ENCODE results near the gene DCUN1D2. TPM values are rescaled to one million over a fixed set of nuclear protein-coding genes. Genes with fewer than 3 reads are reported as not detected.

The DCUN1D2 gene
- total and polyA plus RNA-seq, 7 experiments from 2014 or later, result 6.8 to 31.9 (median 23.1) TPM

DNA sequence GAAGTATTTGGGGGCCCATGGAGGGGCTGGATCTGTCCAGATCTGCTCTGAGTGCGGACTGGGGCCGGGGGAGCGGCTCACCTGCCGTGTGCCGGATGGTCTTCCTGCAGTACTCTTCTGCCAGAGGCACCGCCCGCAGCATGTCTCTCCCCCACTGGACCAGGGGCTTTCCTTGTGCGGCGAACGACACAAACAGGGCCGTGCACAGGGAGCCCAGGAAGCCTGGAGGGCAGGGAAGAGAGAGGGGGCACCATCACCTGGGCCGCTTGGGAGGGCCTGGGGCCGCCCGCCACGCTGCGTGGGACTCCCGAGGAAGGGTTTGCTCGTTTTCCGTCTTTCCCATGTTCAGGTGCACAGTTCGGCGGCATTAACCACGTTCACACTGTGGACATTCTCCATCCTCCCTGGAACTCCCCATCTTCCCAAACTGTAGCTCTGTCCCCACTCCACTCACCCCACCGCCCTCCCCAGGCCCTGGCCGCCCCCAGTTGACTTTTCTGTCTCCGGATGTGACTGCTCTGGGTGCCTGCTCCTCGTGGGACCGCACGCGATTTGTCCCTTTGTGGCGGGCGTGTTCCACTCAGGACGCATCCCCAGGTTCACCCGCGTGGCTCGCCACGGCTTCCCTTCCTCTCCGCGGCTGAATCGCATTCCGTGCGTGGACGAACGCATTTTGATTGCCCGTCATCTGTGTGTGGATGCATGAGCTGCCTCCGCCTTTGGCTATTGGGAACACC lies 61.5 kb downstream of the DCUN1D2 start:
- H3K36me3 Mint-ChIP-seq, result peaks cover 0 to 6% (median 0%) of the 10 kb centered on the region in 5 donors

GRCh38 chr13:113428469-113428865 lies 62.0 kb downstream of the DCUN1D2 start:
- no peaks in the 10 kb centered on the region for H3K4me1 ChIP-seq (ENCODE audit: control insufficient read depth in 2 of 2, insufficient read depth in 2 of 2, low read length in 2 of 2)
- POLR2A ChIA-PET, result no interaction called here
- H3K27me3 Mint-ChIP-seq, result no peaks in the 10 kb centered on the region
- H3K9me3 ChIP-seq (ENCODE audit: control insufficient read depth in 2 of 3, low read length in 3 of 3), result no peaks in the 10 kb centered on the region
- no peak overlapping the region for H3K27ac ChIP-seq (ENCODE audit: low read depth, low read length)
- peaks cover 0 to 6% (median 0%) of the 10 kb centered on the region in 5 donors for H3K36me3 Mint-ChIP-seq
- H3K4me3 Mint-ChIP-seq, result no peak overlapping the region
- no peaks in the 10 kb centered on the region for H3K4me1 Mint-ChIP-seq
- H3K27ac Mint-ChIP-seq, result no peak overlapping the region
- no peaks in the 10 kb centered on the region for H3K27me3 ChIP-seq (ENCODE audit: control insufficient read depth in 2 of 2, insufficient read depth in 2 of 2, low read length in 2 of 2)
- H3K36me3 ChIP-seq (ENCODE audit: control insufficient read depth in 2 of 3, insufficient read depth in 3 of 3, low read length in 3 of 3), result no peaks in the 10 kb centered on the region
- no peaks in the 10 kb centered on the region for H3K9me3 Mint-ChIP-seq
- no peak overlapping the region for H3K4me3 ChIP-seq (ENCODE audit: low read length)
- DNase-seq (no peak), ATAC-seq (no peak)
- intact Hi-C loops (cut with micrococcal nuclease), result no loop called here
- CTCF ChIA-PET, result no interaction called here

More for the DNA sequence above, 61.5 kb downstream of the DCUN1D2 start:
- H3K4me1 ChIP-seq (ENCODE audit: control insufficient read depth in 2 of 2, insufficient read depth in 2 of 2, low read length in 2 of 2), result no peaks in the 10 kb centered on the region
- H3K27ac Mint-ChIP-seq, result no peak overlapping the region
- ChIA-PET POLR2A (no interaction called here), CTCF (no interaction called here)
- H3K27me3 ChIP-seq (ENCODE audit: control insufficient read depth in 2 of 2, insufficient read depth in 2 of 2, low read length in 2 of 2), result no peaks in the 10 kb centered on the region
- no peaks in the 10 kb centered on the region for H3K9me3 Mint-ChIP-seq
- ATAC-seq (no peak), DNase-seq (no peak)
- no peak overlapping the region for H3K27ac ChIP-seq (ENCODE audit: low read depth, low read length)
- H3K9me3 ChIP-seq (ENCODE audit: control insufficient read depth in 2 of 3, low read length in 3 of 3), result no peaks in the 10 kb centered on the region
- intact Hi-C loops (cut with micrococcal nuclease), result no loop called here
- no peaks in the 10 kb centered on the region for H3K36me3 ChIP-seq (ENCODE audit: control insufficient read depth in 2 of 3, insufficient read depth in 3 of 3, low read length in 3 of 3)
- no peak overlapping the region for H3K4me3 ChIP-seq (ENCODE audit: low read length)
- no peaks in the 10 kb centered on the region for H3K27me3 Mint-ChIP-seq
- no peaks in the 10 kb centered on the region for H3K4me1 Mint-ChIP-seq
- H3K4me3 Mint-ChIP-seq, result no peak overlapping the region

DNA sequence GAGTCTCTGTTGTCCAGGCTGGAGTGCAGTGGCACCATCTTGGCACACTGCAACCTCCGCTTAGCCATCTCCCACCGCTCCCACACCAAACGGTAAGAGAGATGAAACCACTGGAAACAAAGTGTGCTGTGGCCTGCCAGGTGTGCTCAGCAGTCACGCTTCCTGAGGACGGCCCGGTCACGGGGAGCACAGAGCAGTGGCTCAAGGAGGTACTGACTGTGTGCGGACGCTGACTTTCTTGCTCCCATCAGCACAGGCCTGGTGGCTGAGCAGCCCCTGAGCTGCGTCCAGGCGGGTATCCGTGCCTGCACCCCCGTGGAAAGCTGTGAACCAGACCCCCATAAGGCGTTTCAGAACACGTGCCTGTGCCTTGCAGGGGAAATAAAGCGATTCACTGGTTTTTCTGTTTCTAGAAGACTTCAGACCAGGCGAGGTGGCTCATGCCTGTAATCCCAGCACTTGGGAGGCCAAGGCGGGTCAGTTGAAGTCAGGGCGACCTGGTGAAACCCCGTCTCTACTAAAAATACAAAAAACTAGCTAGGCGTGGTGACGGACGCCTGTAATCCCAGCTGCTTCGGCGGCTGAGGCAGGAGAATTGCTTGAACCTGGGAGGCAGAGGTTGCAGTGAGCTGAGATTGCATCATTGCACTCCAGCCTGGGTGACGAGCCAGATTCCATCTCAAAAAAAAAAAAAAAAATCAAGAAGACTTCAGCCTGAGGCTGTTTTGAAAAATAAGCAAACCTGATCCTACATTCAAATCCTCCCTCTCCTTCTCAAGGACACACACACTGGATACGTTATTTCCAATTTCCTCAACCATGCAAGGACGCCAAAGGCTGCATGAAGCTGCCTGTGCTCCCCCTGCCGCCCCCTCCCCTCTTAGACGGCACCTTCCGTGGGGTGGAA lies 62.7 kb downstream of the DCUN1D2 start:
- intact Hi-C loops (cut with micrococcal nuclease), result no loop called here
- ATAC-seq, result no peak
- Histone ChIP-seq H3K27me3 (ENCODE audit: control insufficient read depth in 2 of 2, insufficient read depth in 2 of 2, low read length in 2 of 2) (no peaks in the 10 kb centered on the region), H3K4me1 (ENCODE audit: control insufficient read depth in 2 of 2, insufficient read depth in 2 of 2, low read length in 2 of 2) (no peaks in the 10 kb centered on the region), H3K36me3 (ENCODE audit: control insufficient read depth in 2 of 3, insufficient read depth in 3 of 3, low read length in 3 of 3) (no peaks in the 10 kb centered on the region), H3K4me3 (ENCODE audit: low read length) (no peak overlapping the region), H3K27ac (ENCODE audit: low read depth, low read length) (no peak overlapping the region), H3K9me3 (ENCODE audit: control insufficient read depth in 2 of 3, low read length in 3 of 3) (no peaks in the 10 kb centered on the region)
- H3K4me1 Mint-ChIP-seq, result no peaks in the 10 kb centered on the region
- DNase-seq, result no peak
- CTCF ChIA-PET, result no interaction called here
- H3K27ac Mint-ChIP-seq, result no peak overlapping the region
- no peak overlapping the region for H3K4me3 Mint-ChIP-seq
- POLR2A ChIA-PET, result no interaction called here
- H3K36me3 Mint-ChIP-seq, result peaks cover 0 to 6% (median 0%) of the 10 kb centered on the region in 5 donors
- H3K27me3 Mint-ChIP-seq, result no peaks in the 10 kb centered on the region
- H3K9me3 Mint-ChIP-seq, result no peaks in the 10 kb centered on the region

GRCh38 chr13:113426591-113426986 lies 63.9 kb downstream of the DCUN1D2 start:
- no peaks in the 10 kb centered on the region for H3K4me1 ChIP-seq (ENCODE audit: control insufficient read depth in 2 of 2, insufficient read depth in 2 of 2, low read length in 2 of 2)
- H3K27me3 ChIP-seq (ENCODE audit: control insufficient read depth in 2 of 2, insufficient read depth in 2 of 2, low read length in 2 of 2), result no peaks in the 10 kb centered on the region
- no peak overlapping the region for H3K27ac ChIP-seq (ENCODE audit: low read depth, low read length)
- no peaks in the 10 kb centered on the region for H3K9me3 ChIP-seq (ENCODE audit: control insufficient read depth in 2 of 3, low read length in 3 of 3)
- H3K36me3 ChIP-seq (ENCODE audit: control insufficient read depth in 2 of 3, insufficient read depth in 3 of 3, low read length in 3 of 3), result no peaks in the 10 kb centered on the region
- intact Hi-C loops (cut with micrococcal nuclease), result no loop called here
- Mint-ChIP-seq H3K36me3 (peaks cover 0 to 6% (median 0%) of the 10 kb centered on the region in 5 donors), H3K27me3 (peaks cover 0 to 5% (median 0%) of the 10 kb centered on the region in 5 donors), H3K9me3 (no peaks in the 10 kb centered on the region), H3K27ac (no peak overlapping the region), H3K4me1 (no peaks in the 10 kb centered on the region), H3K4me3 (no peak overlapping the region)
- ATAC-seq (no peak), DNase-seq (no peak)
- ChIA-PET POLR2A (no interaction called here), CTCF (no interaction called here)
- no peak overlapping the region for H3K4me3 ChIP-seq (ENCODE audit: low read length)

DNA sequence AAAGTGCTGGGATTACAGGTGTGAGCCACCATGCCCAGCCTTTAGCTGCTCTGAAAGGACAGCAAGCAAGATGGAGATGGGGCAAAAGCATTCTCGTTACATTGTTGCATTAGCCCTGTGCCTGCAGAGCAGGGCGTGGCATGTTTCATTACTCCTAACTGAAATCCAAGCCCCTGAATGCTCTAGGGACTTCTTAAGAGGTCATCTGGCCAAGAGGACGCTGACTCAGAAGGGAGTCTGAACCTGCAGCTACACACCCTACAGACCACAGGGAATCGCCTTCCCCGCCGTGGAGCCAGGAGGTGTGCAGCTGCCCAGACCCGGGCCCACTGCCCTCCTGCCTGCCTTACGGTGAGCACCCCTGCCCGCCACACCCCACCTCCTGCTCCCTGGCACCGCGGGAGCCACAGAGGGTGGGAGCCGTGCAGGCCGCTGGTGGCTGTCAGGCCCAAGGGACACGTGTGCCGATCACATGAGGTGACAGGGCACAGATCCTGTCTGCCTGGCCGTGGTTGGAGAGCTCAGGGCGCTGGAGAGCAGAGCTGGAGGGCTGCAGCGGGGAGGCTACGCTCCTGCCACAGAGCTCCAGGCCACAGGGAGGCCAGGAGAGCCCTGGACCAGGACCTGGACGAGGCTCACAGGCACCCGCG lies 64.4 kb downstream of the DCUN1D2 start:
- Mint-ChIP-seq H3K4me1 (no peaks in the 10 kb centered on the region), H3K27me3 (peaks cover 0 to 5% (median 0%) of the 10 kb centered on the region in 5 donors), H3K4me3 (no peak overlapping the region), H3K27ac (no peak overlapping the region), H3K36me3 (peaks cover 0 to 6% (median 0%) of the 10 kb centered on the region in 5 donors), H3K9me3 (no peaks in the 10 kb centered on the region)
- CTCF ChIA-PET, result no interaction called here
- intact Hi-C loops (cut with micrococcal nuclease), result no loop called here
- Histone ChIP-seq H3K4me1 (ENCODE audit: control insufficient read depth in 2 of 2, insufficient read depth in 2 of 2, low read length in 2 of 2) (no peaks in the 10 kb centered on the region), H3K9me3 (ENCODE audit: control insufficient read depth in 2 of 3, low read length in 3 of 3) (no peaks in the 10 kb centered on the region), H3K4me3 (ENCODE audit: low read length) (no peak overlapping the region), H3K36me3 (ENCODE audit: control insufficient read depth in 2 of 3, insufficient read depth in 3 of 3, low read length in 3 of 3) (no peaks in the 10 kb centered on the region), H3K27me3 (ENCODE audit: control insufficient read depth in 2 of 2, insufficient read depth in 2 of 2, low read length in 2 of 2) (no peaks in the 10 kb centered on the region), H3K27ac (ENCODE audit: low read depth, low read length) (no peak overlapping the region)
- DNase-seq (no peak), ATAC-seq (no peak)
- POLR2A ChIA-PET, result no interaction called here

DNA sequence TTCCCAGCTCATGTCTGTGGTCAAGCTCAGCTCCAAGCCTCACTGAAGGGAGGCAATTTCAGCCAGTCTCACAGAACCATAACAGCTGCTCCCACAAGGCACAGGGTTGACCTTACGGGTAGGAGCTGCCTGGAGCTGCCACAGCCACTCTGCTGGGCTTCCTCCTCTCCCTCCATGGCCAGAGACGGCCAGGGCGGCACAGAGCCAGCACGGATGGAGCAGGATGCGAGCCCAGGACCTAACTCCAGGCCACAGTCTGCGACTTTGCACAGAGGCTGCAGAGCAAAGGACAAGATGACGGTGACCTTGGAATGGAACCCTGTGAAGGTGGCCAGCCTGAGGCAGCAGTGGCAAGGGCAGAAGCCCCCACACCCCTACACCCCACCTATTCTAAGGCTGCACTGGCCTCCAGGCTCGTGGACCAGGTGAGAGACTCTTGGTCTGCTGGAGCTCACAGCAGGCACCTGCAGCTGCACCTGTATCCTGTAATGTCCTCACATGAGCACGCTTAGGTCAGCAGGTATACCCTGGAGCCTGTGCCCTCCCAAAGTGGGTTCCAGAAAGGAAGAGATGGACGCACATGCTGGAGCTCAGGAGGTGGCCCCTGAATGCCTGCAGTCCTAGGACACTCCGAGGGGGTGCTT lies 66.9 kb downstream of the DCUN1D2 start:
- H3K27ac ChIP-seq (ENCODE audit: low read depth, low read length), result no peak overlapping the region
- no peaks in the 10 kb centered on the region for H3K9me3 ChIP-seq (ENCODE audit: control insufficient read depth in 2 of 3, low read length in 3 of 3)
- no peaks in the 10 kb centered on the region for H3K36me3 ChIP-seq (ENCODE audit: control insufficient read depth in 2 of 3, insufficient read depth in 3 of 3, low read length in 3 of 3)
- peak; percentile 4 for ATAC-seq
- no peak overlapping the region for H3K4me3 Mint-ChIP-seq
- DNase-seq, result no peak
- no peaks in the 10 kb centered on the region for H3K27me3 ChIP-seq (ENCODE audit: control insufficient read depth in 2 of 2, insufficient read depth in 2 of 2, low read length in 2 of 2)
- POLR2A ChIA-PET, result no interaction called here
- peaks cover 0 to 20% (median 0%) of the 10 kb centered on the region in 5 donors for H3K27me3 Mint-ChIP-seq
- no peaks in the 10 kb centered on the region for H3K9me3 Mint-ChIP-seq
- no peak overlapping the region for H3K4me3 ChIP-seq (ENCODE audit: low read length)
- intact Hi-C loops (cut with micrococcal nuclease), result no loop called here
- H3K4me1 ChIP-seq (ENCODE audit: control insufficient read depth in 2 of 2, insufficient read depth in 2 of 2, low read length in 2 of 2), result no peaks in the 10 kb centered on the region
- CTCF ChIA-PET, result no interaction called here
- no peaks in the 10 kb centered on the region for H3K4me1 Mint-ChIP-seq
- H3K36me3 Mint-ChIP-seq, result peaks cover 0 to 6% (median 0%) of the 10 kb centered on the region in 5 donors
- H3K27ac Mint-ChIP-seq, result no peak overlapping the region

Measured in naive thymus-derived CD4-positive, alpha-beta T cell (primary cell).